Midbrain (tissue), 1 donor: ENCODE measurements around the gene ERN1.
"Not testable (repeated sequence)": the region's sequence is repeated elsewhere in the genome, so short reads cannot be mapped to it uniquely, and the experiment has no call there.

ENCODE experiments used
- DNase-seq: peaks from one replicate; lab custom pipeline; 2025; lab: John Stamatoyannopoulos, UW

ERN1 gene

DNA sequence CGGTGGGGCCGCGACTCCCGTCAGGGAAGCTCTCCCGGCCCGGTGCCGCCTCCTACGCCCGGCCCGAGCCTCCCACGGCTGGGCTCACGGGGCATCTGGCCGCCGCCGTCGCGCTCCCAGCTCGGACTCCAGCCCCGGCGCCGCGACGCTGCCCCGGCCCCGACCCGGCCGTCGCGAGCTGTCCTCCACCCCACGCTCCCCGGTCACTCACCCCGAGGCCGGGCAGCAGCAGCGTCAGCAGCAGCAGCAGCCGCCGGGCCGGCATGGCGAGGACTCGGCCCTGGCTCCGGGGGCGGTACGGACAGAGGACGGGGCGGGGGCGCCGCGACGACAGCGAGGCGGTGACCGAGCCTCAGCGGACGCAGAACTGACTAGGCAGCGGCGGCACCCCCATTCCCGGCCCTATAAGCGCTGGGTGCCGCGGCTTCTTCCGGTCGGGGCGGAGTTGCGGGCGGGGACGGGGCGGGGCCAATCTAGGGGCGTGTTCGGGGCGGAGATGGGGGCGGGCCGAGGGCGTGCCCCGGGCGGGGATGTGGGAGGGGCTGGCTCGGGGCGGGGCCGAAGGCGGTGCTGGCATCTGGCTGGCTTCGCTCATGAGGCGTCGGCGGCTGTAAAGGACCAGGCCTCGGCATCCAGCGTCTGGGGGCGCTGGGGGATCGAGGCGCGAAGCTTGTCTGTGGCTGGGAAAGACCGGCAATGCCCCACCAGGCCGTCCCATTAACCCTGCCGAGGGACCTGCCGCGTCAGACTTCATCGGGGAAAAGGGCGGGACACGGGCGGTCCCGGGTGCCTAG lies at the start of gene ERN1:
Gene ERN1, minus strand, starts transcription at position 380 of the 794 bp plus-strand sequence. Its CDS starts 115 bp downstream, at position 265.
- peak; percentile 96 for DNase-seq

- DNase-seq = not testable (repeated sequence)
Measured at GRCh38 chr17:64179024-64179423, 49.1 kb upstream of the ERN1 start.

- no peak for DNase-seq
Measured at GRCh38 chr17:64178011-64178825, 48.3 kb upstream of the ERN1 start.

- no peak for DNase-seq
Measured at GRCh38 chr17:64177311-64178010, 47.5 kb upstream of the ERN1 start.

- no peak for DNase-seq
Measured at GRCh38 chr17:64176556-64176955, 46.6 kb upstream of the ERN1 start.

GRCh38 chr17:64174686-64175456 lies 44.9 kb upstream of the ERN1 start:
- DNase-seq = peak; percentile 49

- no peak for DNase-seq
Measured at GRCh38 chr17:64173646-64174045, 43.7 kb upstream of the ERN1 start.

DNA sequence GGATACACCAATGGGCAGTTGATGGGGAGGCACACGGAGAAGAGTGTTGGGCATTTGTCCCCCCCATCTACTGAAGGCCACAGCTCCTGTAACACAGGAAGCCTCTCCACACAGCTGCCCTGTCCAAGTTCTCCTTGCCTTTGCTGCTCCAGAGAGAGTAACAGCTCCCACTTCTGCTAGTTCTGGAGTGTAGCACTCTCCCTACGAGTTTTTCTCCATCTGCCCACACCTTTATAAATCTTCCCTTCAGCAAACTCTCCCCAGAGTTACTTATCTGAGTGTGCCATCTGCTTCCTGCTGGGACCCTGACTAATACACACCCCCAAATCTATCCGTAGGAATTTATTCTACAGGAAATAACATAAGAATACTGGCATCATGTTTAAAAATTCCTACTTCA lies 42.6 kb upstream of the ERN1 start:
- DNase-seq = no peak

DNA sequence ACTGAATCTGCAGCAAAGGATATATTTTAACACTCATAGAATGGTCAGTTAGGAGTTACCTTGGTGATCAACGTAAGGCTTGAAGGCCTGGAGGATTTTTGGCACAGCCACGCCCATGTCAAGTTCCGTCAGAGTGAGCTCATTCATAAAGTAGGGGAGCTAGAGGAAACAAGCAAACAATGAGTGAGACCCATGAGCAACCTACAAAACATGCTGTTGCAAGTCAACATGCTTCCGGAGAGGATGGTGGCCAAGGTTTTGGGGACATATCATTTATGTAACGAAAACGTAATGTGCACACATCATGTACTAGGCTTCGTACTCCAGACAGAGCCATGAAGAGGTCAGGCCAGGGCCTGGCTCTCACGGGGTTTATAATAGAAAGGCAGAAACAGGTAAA lies 41.1 kb upstream of the ERN1 start:
- no peak for DNase-seq

DNA sequence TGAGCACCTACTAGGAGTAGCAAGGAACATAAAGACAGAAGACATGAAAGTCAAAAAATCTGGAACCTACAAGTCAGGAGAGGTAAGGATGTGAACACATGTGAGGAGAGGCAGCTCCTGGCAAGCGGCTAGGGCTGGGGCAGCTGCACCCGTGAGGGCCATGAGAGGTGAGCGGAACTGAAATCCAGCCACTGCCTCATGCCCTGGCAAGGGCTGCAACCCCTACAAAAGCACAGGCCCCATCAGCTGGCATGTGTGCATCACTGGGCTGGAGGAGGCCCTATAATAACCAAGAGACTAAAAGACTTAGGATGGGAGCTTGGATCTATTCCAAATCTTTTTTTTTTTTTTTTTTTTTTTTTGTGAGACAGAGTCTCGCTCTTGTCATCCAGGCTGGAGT lies 40.3 kb upstream of the ERN1 start:
- no peak for DNase-seq

GRCh38 chr17:64167666-64168065 lies 37.7 kb upstream of the ERN1 start:
- DNase-seq = not testable (repeated sequence)

DNA sequence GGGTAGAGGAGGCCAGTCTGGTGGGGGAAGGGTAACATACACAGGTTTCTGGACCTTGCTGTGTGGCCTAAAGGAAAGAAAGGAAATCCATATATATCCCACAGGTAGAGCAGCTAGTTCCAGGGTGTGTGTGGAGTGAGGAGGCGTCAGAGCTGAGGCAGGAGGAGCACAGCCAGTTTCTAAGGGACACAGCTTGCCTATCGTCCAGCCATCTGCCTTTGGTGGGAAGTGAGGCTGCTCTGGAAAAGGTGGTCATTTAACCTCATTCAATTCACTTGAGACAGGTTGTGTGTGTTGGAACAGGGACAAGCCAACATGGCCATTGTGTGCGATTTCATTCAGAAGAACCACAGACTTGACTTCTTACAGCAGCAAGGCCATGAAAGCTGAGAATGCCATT lies 36.9 kb upstream of the ERN1 start:
- no peak for DNase-seq

GRCh38 chr17:64165347-64165746 lies 35.4 kb upstream of the ERN1 start:
- DNase-seq = no peak

DNA sequence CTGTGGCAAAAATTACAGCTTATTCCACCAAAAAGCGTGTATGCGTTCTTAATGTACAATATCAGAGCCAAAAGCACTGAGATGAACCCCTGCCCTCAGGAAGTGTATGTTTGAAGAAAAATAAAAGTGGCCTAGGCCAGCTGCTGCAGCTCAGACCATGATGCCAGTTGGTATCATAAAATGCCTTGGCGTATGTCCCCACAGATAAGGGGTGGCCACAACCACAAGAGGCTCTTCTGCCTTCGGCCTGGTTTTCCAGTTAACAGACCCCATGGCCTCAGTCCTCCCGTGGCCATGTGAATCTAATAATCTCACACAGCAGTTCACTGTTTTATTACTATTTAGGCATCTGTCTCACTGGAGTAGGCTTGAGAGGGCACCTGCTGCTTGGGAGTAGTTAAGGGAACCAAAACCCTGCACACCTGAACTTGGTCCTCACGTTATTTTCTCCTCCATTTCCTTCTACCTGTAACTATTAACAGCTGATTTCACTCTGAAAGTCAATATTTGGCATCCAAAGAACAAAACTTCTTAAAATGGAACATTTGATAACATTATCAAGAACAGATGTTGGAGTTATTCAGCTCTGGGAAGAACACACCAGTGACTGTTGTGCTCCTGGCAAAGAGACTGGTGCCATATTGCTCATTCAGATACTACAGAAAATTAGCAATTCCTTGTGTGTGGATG lies 34.8 kb upstream of the ERN1 start:
- DNase-seq = no peak

- DNase-seq = no peak
Measured at GRCh38 chr17:64163468-64163867, 33.5 kb upstream of the ERN1 start.

- DNase-seq = no peak
Measured at GRCh38 chr17:64162554-64162953, 32.6 kb upstream of the ERN1 start.

DNA sequence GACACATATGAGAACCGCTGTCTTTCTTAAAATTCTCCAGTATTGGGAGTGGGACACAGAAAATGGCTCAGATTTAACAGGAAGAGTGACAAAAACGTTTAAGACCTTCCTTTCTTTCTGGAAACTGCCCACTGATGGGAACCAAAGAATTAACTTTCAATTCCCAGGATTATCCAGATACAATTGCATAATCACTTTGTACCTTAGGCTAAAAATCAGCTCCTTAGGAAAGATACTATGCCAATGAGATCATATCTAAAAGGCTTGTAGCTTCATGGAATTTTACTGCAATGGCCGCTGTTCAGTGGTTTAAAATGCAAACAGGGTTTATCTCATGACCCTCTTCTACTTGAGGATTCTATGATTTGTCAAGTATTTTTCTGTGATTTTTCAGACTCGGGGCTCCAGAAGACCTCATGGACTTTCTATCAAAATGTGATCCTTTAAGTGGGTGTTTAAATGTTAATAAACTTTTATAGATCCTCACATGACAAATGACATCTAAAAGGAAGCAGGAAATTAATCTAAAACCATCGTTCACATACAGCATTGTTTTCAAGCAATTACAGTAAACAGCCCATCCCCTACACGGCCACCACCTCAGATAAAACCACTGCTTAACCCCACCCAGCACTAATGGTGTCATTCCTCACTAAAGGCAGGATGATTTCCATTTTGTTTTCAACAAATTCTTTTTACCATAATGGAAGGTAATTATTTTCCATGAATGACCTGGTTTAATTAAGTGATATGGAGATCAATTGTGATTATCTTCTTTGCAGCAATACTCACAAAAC lies 31.6 kb upstream of the ERN1 start:
- DNase-seq = no peak

GRCh38 chr17:64160378-64160777 lies 30.4 kb upstream of the ERN1 start:
- DNase-seq = no peak

- DNase-seq = no peak
Measured at GRCh38 chr17:64158831-64159590, 29.1 kb upstream of the ERN1 start.

DNA sequence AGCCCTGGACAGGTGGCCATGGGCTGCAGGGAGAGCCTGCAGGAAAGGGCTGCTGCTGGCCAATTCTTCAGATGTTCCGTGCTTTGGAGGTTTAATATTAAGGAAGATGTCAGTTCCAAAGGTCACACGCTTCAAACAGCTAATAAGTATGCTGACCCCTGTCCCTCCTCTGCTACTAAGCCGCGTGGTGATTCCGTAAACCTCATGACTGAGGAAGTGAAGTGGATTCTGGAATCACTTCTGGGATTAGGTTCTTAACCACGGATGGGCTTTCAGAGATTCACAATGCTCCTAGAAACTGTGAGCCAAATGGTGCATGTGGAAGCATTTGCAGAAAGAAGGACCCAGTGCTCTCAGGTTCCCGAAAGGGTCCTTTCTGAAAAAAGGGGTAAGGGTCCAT lies 28.5 kb upstream of the ERN1 start:
- DNase-seq = no peak
